MM.1S (cell line): ENCODE measurements around the gene HIBADH.

Experiments
- DNase-seq: peaks from one replicate; pipeline ENCODE4 v3.0.0-alpha.2; 2015
- H2AFZ ChIP-seq: fragments of 300-600 bp; sonication (generic); 2 replicates; pipeline ENCODE4 v1.6.0; 2016; ENCODE audit warnings: antibody characterized with exemption, low read length
- H3F3A ChIP-seq: fragments of 300-600 bp; sonication (generic); 2 replicates; pipeline ENCODE4 v1.6.1; 2016; ENCODE audit warnings: mild to moderate bottlenecking, antibody characterized with exemption, low read length, moderate library complexity, mixed read lengths; ENCODE audit not compliant: insufficient read depth
- H3K27ac ChIP-seq: fragments of 300-600 bp; sonication (generic); 2 replicates; pipeline ENCODE4 v1.5.1; 2016; ENCODE audit warnings: mild to moderate bottlenecking, low read length
- H3K27me3 ChIP-seq: fragments of 300-600 bp; sonication (generic); replicated peaks from 2 replicates; pipeline ENCODE4 v1.6.0; 2016; ENCODE audit warnings: low read length; ENCODE audit not compliant: insufficient read depth
- H3K36me3 ChIP-seq: fragments of 300-600 bp; sonication (generic); replicated peaks from 2 replicates; pipeline ENCODE4 v1.6.1; 2016; ENCODE audit warnings: mild to moderate bottlenecking, low read length, mixed read lengths; ENCODE audit not compliant: insufficient read depth
- H3K4me1 ChIP-seq: fragments of 300-600 bp; sonication (generic); 2 replicates; pipeline ENCODE4 v1.6.1; 2016; ENCODE audit warnings: low read length, mixed read lengths
- H3K4me2 ChIP-seq: fragments of 300-600 bp; sonication (generic); 2 replicates; pipeline ENCODE4 v1.6.0; 2016; ENCODE audit warnings: low read depth, low read length
- H3K4me3 ChIP-seq: fragments of 300-600 bp; sonication (generic); 2 replicates; pipeline ENCODE4 v1.5.1; 2016; ENCODE audit warnings: low read length, mixed read lengths
- H3K79me2 ChIP-seq: fragments of 300-600 bp; sonication (generic); 2 replicates; pipeline ENCODE4 v1.6.1; 2016; ENCODE audit warnings: mixed run types, low read length, mixed read lengths
- H3K9ac ChIP-seq: fragments of 300-600 bp; sonication (generic); 2 replicates; pipeline ENCODE4 v1.6.1; 2016; ENCODE audit warnings: low read length, mixed read lengths
- H3K9me2 ChIP-seq: fragments of 300-600 bp; sonication (generic); replicated peaks from 2 replicates; pipeline ENCODE4 v1.6.1; 2016; ENCODE audit warnings: mild to moderate bottlenecking, low read length, mixed read lengths; ENCODE audit not compliant: insufficient read depth
- H3K9me3 ChIP-seq: fragments of 300-600 bp; sonication (generic); replicated peaks from 2 replicates; pipeline ENCODE4 v1.6.1; 2016; ENCODE audit warnings: mild to moderate bottlenecking, low read length, mixed read lengths; ENCODE audit not compliant: insufficient read depth
- H4K20me1 ChIP-seq: fragments of 300-600 bp; sonication (generic); 2 replicates; pipeline ENCODE4 v1.6.1; 2016; ENCODE audit warnings: mild to moderate bottlenecking, low read length, moderate library complexity, mixed read lengths; ENCODE audit not compliant: insufficient read depth
- CTCF ChIP-seq: fragments of 300-600 bp; sonication (generic); IDR thresholded peaks from 2 replicates; pipeline ENCODE4 v1.5.1; 2016; ENCODE audit warnings: antibody characterized with exemption, low read length, mixed read lengths
- EZH2 ChIP-seq: fragments of 300-600 bp; sonication (generic); optimal IDR thresholded peaks from 2 replicates; pipeline ENCODE3; 2017; ENCODE audit warnings: low read depth, mild to moderate bottlenecking, antibody characterized with exemption, low read length, mixed read lengths
- EZH2phosphoT487 ChIP-seq: fragments of 300-600 bp; sonication (generic); IDR thresholded peaks from 2 replicates; pipeline ENCODE4 v1.6.1; 2018; ENCODE audit warnings: antibody characterized with exemption, low read length

The HIBADH gene

DNA sequence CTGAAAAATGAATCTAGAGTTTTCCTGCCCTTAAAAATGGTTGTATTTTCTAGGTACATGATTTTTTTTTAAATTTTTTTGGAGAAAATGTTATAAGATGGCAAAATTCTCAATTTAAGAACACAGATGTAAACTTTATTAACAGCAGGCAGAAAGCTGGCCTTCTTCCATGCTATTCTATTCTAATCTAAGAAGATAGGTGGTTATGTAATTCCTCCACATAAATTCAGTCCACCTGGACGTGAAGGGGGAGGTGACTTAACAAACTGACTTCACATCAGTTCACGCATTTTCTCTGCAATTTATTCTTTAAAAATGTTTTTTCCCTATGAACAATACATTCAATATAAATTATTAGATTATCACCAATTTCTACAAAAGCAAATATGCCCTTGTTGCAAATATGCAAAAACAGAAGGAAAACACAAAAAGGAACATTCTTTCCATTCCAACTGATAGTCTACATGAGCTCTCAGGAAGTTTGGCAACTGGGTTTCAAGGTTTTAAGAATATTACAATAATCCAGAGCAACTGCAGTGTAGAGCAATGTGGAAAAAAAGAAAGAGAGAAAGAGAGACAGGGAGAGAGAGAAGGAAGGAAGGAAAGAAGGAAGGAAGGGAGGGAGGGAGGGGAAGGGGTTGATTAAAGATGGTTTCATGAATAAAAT is 76.8 kb downstream of the HIBADH start:
- H3K4me1 ChIP-seq = no peaks in the 10 kb centered on the region
- H3K4me2 ChIP-seq = no peak overlapping the region
- DNase-seq = no peak
- TF ChIP-seq EZH2 (no peak), CTCF (no peak), EZH2phosphoT487 (no peak)
- H3K79me2 ChIP-seq = no peaks in the 10 kb centered on the region
- H2AFZ ChIP-seq = no peak overlapping the region
- H3K9me2 ChIP-seq = no peaks in the 10 kb centered on the region
- H3K27ac ChIP-seq = no peak overlapping the region
- H3K27me3 ChIP-seq = no peaks in the 10 kb centered on the region
- H3K36me3 ChIP-seq = no peaks in the 10 kb centered on the region
- no peak overlapping the region for H3K4me3 ChIP-seq
- no peaks in the 10 kb centered on the region for H3F3A ChIP-seq
- no peaks in the 10 kb centered on the region for H3K9me3 ChIP-seq
- no peaks in the 10 kb centered on the region for H4K20me1 ChIP-seq
- H3K9ac ChIP-seq = no peak overlapping the region

- no peak overlapping the region for H3K9ac ChIP-seq
- no peak for DNase-seq
- no peak overlapping the region for H2AFZ ChIP-seq
- H3K4me1 ChIP-seq = no peaks in the 10 kb centered on the region
- TF ChIP-seq CTCF (no peak), EZH2phosphoT487 (no peak), EZH2 (no peak)
- H4K20me1 ChIP-seq = no peaks in the 10 kb centered on the region
- no peaks in the 10 kb centered on the region for H3K9me3 ChIP-seq
- no peaks in the 10 kb centered on the region for H3K79me2 ChIP-seq
- no peaks in the 10 kb centered on the region for H3F3A ChIP-seq
- no peak overlapping the region for H3K27ac ChIP-seq
- no peaks in the 10 kb centered on the region for H3K27me3 ChIP-seq
- no peaks in the 10 kb centered on the region for H3K9me2 ChIP-seq
- H3K36me3 ChIP-seq = no peaks in the 10 kb centered on the region
- no peak overlapping the region for H3K4me2 ChIP-seq
- no peak overlapping the region for H3K4me3 ChIP-seq
Measured at GRCh38 chr7:27581906-27582305, 80.8 kb downstream of the HIBADH start.

DNA sequence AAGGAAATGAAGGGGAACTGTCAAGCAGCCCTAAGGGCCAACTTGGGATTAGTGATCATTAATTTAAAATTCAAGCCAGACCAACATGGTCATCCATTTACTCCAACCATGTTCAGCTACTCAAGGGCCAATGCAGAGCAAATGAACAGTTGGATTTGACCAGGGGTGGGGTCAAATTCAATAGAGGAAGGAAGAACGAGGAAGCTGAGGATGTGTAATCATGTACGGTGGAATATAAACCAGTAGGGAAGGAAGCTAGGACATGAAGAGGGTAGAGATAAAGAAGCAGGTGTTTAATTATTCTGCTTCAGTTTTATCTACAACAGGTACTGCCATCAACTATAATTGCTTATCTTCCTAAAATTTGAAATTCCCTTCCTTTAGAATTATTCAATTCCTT is 81.6 kb downstream of the HIBADH start:
- Histone ChIP-seq H3K9ac (no peak overlapping the region), H3F3A (no peaks in the 10 kb centered on the region), H3K79me2 (no peaks in the 10 kb centered on the region), H3K4me2 (no peak overlapping the region), H3K4me3 (no peak overlapping the region), H3K4me1 (no peaks in the 10 kb centered on the region), H3K9me3 (no peaks in the 10 kb centered on the region), H3K27ac (no peak overlapping the region), H2AFZ (no peak overlapping the region), H3K36me3 (no peaks in the 10 kb centered on the region), H4K20me1 (no peaks in the 10 kb centered on the region), H3K27me3 (no peaks in the 10 kb centered on the region), H3K9me2 (no peaks in the 10 kb centered on the region)
- no peak for TF ChIP-seq EZH2phosphoT487
- no peak for TF ChIP-seq EZH2
- TF ChIP-seq CTCF = no peak
- no peak for DNase-seq
